H1 (cell line): ENCODE measurements around the gene KRTAP5-1. TPM values are rescaled to one million over a fixed set of nuclear protein-coding genes. Genes with fewer than 3 reads are reported as not detected.

Experiments
- CTCF ChIA-PET: fragments of 300-600 bp; sonication (Branson Sonifier 250); formaldehyde crosslinking; loops from one replicate; lab custom pipeline; 2021; ENCODE audit not compliant: partially characterized antibody; lab: Charles Lee
- POLR2A ChIA-PET: fragments of 300-600 bp; sonication (Branson Sonifier 250); formaldehyde crosslinking; loops from one replicate; lab custom pipeline; 2021; ENCODE audit warnings: inconsistent platforms; ENCODE audit not compliant: partially characterized antibody; lab: Charles Lee
- DNase-seq, 2 experiments: peaks; one replicate each; pipeline versions ENCODE4 v3.0.0 to v3.0.0-alpha.2; 2010 to 2022; ENCODE audit warnings: low spot score in 2 of 2, low read depth in 1 of 2, mixed read lengths in 1 of 2
- FAIRE-seq: peaks from 2 replicates; lab custom pipeline; 2011; peaks lifted over from hg19 to GRCh38; lab: Jason Lieb, UNC
- H2AFZ ChIP-seq: 2 replicates; pipeline ENCODE4 v1.8.1; 2012; ENCODE audit warnings: low read length, inconsistent platforms
- H2AK5ac ChIP-seq: 2 replicates; pipeline ENCODE4 v1.6.1; 2013; ENCODE audit warnings: low read depth, low read length
- H2BK120ac ChIP-seq: replicated peaks from 2 replicates; pipeline ENCODE3; 2013; ENCODE audit warnings: low read depth, low read length, inconsistent platforms
- H2BK12ac ChIP-seq: 2 replicates; pipeline ENCODE4 v1.6.1; 2013; ENCODE audit warnings: low read depth, low read length
- H2BK15ac ChIP-seq: 2 replicates; pipeline ENCODE4 v1.6.1; 2013; ENCODE audit warnings: low read length
- H2BK20ac ChIP-seq: 2 replicates; pipeline ENCODE4 v1.6.1; 2013; ENCODE audit warnings: low read length
- H2BK5ac ChIP-seq: 2 replicates; pipeline ENCODE4 v1.6.1; 2013; ENCODE audit warnings: low read depth, low read length
- H3K14ac ChIP-seq: 2 replicates; pipeline ENCODE4 v1.6.1; 2013; ENCODE audit warnings: inconsistent platforms; ENCODE audit not compliant: insufficient read length
- H3K18ac ChIP-seq: 2 replicates; pipeline ENCODE4 v1.6.1; 2013; ENCODE audit warnings: low read length; ENCODE audit errors: extremely low read depth
- H3K23ac ChIP-seq: 2 replicates; pipeline ENCODE4 v1.6.1; 2013; ENCODE audit warnings: inconsistent platforms; ENCODE audit not compliant: insufficient read length
- H3K23me2 ChIP-seq: 2 replicates; pipeline ENCODE4 v1.6.1; 2013; ENCODE audit warnings: low read depth, low read length
- H3K27ac ChIP-seq: 2 replicates; pipeline ENCODE4 v1.6.1; 2011; ENCODE audit warnings: low read depth, low read length, inconsistent platforms
- H3K27me3 ChIP-seq, 4 experiments: replicated peaks in 1 of 4; 1 replicate in 1 of 4; 2 replicates in 3 of 4; pipeline versions ENCODE4 v1.6.1 to v1.8.1; 2011 to 2013; ENCODE audit warnings: low read length in 3 of 4, mild to moderate bottlenecking in 3 of 4, inconsistent platforms in 2 of 4, mixed read lengths in 2 of 4, moderate library complexity in 1 of 4; ENCODE audit not compliant: control insufficient read depth in 3 of 4, insufficient read depth in 3 of 4; ENCODE audit errors: extremely low read depth in 1 of 4
- H3K36me3 ChIP-seq, 4 experiments: 2 replicates each; pipeline versions ENCODE4 v1.6.1 to v1.8.1; 2011 to 2013; ENCODE audit warnings: mild to moderate bottlenecking in 4 of 4, low read length in 3 of 4, moderate library complexity in 2 of 4, control low read depth in 1 of 4, inconsistent platforms in 1 of 4; ENCODE audit not compliant: insufficient read depth in 4 of 4, control insufficient read depth in 2 of 4
- H3K4ac ChIP-seq: replicated peaks from 2 replicates; pipeline ENCODE3; 2013; ENCODE audit warnings: low read length, low read depth, mixed read lengths, inconsistent platforms; ENCODE audit not compliant: insufficient read length
- H3K4me1 ChIP-seq, 4 experiments: replicated peaks in 1 of 4; 1 replicate in 1 of 4; 2 replicates in 3 of 4; pipeline versions ENCODE4 v1.6.1 to v1.8.1; 2011 to 2013; ENCODE audit warnings: low read length in 3 of 4, inconsistent platforms in 2 of 4, mixed read lengths in 1 of 4; ENCODE audit not compliant: insufficient read depth in 4 of 4, control insufficient read depth in 3 of 4
- H3K4me2 ChIP-seq, 2 experiments: 2 replicates each; pipeline versions ENCODE4 v1.6.1 to v1.8.1; 2011 to 2013; ENCODE audit warnings: low read depth in 2 of 2, low read length in 2 of 2, control low read depth in 1 of 2, inconsistent platforms in 1 of 2, mild to moderate bottlenecking in 1 of 2; ENCODE audit not compliant: insufficient read depth in 1 of 2
- H3K4me3 ChIP-seq, 4 experiments: fragments of 200-600, 300-600 bp in 1 of 4; sonication (generic), shearing (Covaris generic), sonication (Bioruptor Twin) in 1 of 4; 2 replicates each; pipeline versions ENCODE4 v1.5.1 to v1.8.1; 2011 to 2016; ENCODE audit warnings: low read length in 4 of 4, low read depth in 3 of 4, control low read depth in 2 of 4, inconsistent platforms in 2 of 4, mild to moderate bottlenecking in 2 of 4, mixed read lengths in 1 of 4, moderate library complexity in 1 of 4; ENCODE audit not compliant: insufficient read depth in 2 of 4; ENCODE audit errors: extremely low read depth in 1 of 4
- H3K56ac ChIP-seq: replicated peaks from 2 replicates; pipeline ENCODE3; 2013; ENCODE audit warnings: low read depth, mild to moderate bottlenecking, mixed read lengths, low read length, inconsistent platforms; ENCODE audit not compliant: insufficient read length
- H3K79me1 ChIP-seq: 2 replicates; pipeline ENCODE4 v1.6.1; 2013; ENCODE audit warnings: low read depth, low read length, control low read depth
- H3K79me2 ChIP-seq, 2 experiments: 2 replicates each; pipeline versions ENCODE4 v1.6.1 to v1.8.1; 2012 to 2013; ENCODE audit warnings: low read length in 2 of 2, mild to moderate bottlenecking in 2 of 2, inconsistent platforms in 1 of 2; ENCODE audit not compliant: insufficient read depth in 2 of 2, control insufficient read depth in 1 of 2
- H3K9ac ChIP-seq, 4 experiments: replicated peaks in 1 of 4; 1 replicate in 1 of 4; 2 replicates in 3 of 4; pipeline versions ENCODE4 v1.6.1 to v1.8.1; 2011 to 2013; ENCODE audit warnings: low read depth in 3 of 4, low read length in 3 of 4, control low read depth in 2 of 4, mild to moderate bottlenecking in 2 of 4, moderate library complexity in 2 of 4, inconsistent platforms in 1 of 4; ENCODE audit errors: extremely low read depth in 1 of 4
- H3K9me3 ChIP-seq, 2 experiments: 2 replicates each; pipeline versions ENCODE4 v1.6.1 to v1.8.1; 2012 to 2013; ENCODE audit warnings: mild to moderate bottlenecking in 2 of 2, moderate library complexity in 2 of 2, control low read depth in 1 of 2, inconsistent platforms in 1 of 2, low read depth in 1 of 2, low read length in 1 of 2, mixed read lengths in 1 of 2; ENCODE audit not compliant: insufficient read depth in 2 of 2
- H4K20me1 ChIP-seq, 2 experiments: replicated peaks in 1 of 2; 2 replicates each; pipeline versions ENCODE3 to v1.8.1; 2011 to 2013; ENCODE audit warnings: inconsistent platforms in 2 of 2, low read length in 2 of 2, mild to moderate bottlenecking in 1 of 2; ENCODE audit not compliant: insufficient read depth in 2 of 2, control insufficient read depth in 1 of 2
- H4K5ac ChIP-seq: 2 replicates; pipeline ENCODE4 v1.6.1; 2013; ENCODE audit warnings: low read length, low read depth, mixed read lengths, inconsistent platforms; ENCODE audit not compliant: insufficient read length
- H4K8ac ChIP-seq: 2 replicates; pipeline ENCODE4 v1.8.0; 2013; ENCODE audit warnings: mild to moderate bottlenecking, moderate library complexity, low read length, inconsistent platforms; ENCODE audit not compliant: insufficient read depth; ENCODE audit errors: extremely low read depth
- H4K91ac ChIP-seq: replicated peaks from 2 replicates; pipeline ENCODE3; 2013; ENCODE audit warnings: low read length, mixed read lengths, inconsistent platforms; ENCODE audit not compliant: insufficient read length
- ATF2 ChIP-seq: IDR thresholded peaks from 2 replicates; pipeline ENCODE4 v1.6.1; 2012; ENCODE audit warnings: low read length, inconsistent platforms
- BCL11A ChIP-seq, 2 experiments: IDR thresholded peaks; one replicate each; pipeline ENCODE4 v1.6.1; 2011; ENCODE audit warnings: low read depth in 2 of 2, low read length in 2 of 2, mild to moderate bottlenecking in 2 of 2
- CBX5 ChIP-seq: fragments of 300-800, 300-1000 bp; sonication (generic); IDR thresholded peaks from 2 replicates; pipeline ENCODE4 v1.7.1; 2016; ENCODE audit warnings: antibody characterized with exemption, low read length, low read depth
- EP300 ChIP-seq, 2 experiments: IDR thresholded peaks; 1 replicate in 1 of 2; 2 replicates in 1 of 2; pipeline ENCODE4 v1.6.1; 2011 to 2012; ENCODE audit warnings: low read depth in 2 of 2, low read length in 2 of 2, mild to moderate bottlenecking in 2 of 2, borderline replicate concordance in 1 of 2, inconsistent platforms in 1 of 2, moderate library complexity in 1 of 2
- GABPA ChIP-seq: IDR thresholded peaks from 2 replicates; pipeline ENCODE4 v1.6.1; 2011; ENCODE audit warnings: mild to moderate bottlenecking, low read length, moderate library complexity, borderline replicate concordance; ENCODE audit not compliant: insufficient read depth
- HDAC6 ChIP-seq: IDR thresholded peaks from one replicate; pipeline ENCODE4 v1.7.1; 2012; ENCODE audit warnings: low read depth, mild to moderate bottlenecking, inconsistent platforms, low read length, moderate library complexity
- MAFK ChIP-seq: IDR thresholded peaks from 2 replicates; pipeline ENCODE4 v1.6.1; 2012; ENCODE audit warnings: low read depth, mild to moderate bottlenecking, improper control_type of control experiment, low read length
- SP1 ChIP-seq: IDR thresholded peaks from 2 replicates; pipeline ENCODE4 v1.6.1; 2011; ENCODE audit warnings: low read depth, low read length
- WGBS, 2 experiments: shearing (Covaris generic) in 1 of 2; methylation state at CpG; one replicate each; pipeline versions ENCODE4 v1.1.6 to v1.1.7; 2013 to 2015; ENCODE audit warnings: low lambda C conversion rate in 2 of 2, mixed read lengths in 2 of 2, inconsistent platforms in 1 of 2, low coverage in 1 of 2, missing lambda C conversion rate in 1 of 2; ENCODE audit not compliant: insufficient replicate concordance in 2 of 2, insufficient coverage in 1 of 2, insufficient read length in 1 of 2; ENCODE audit errors: extremely low coverage in 1 of 2, missing lambda C conversion rate in 1 of 2; 5-methylcytosine and 5-hydroxymethylcytosine counted together
- polyA plus RNA-seq, 7 experiments: library from polyadenylated mRNA; depleted of rRNA in 3 of 7; stranded (reverse) in 5 of 7; unstranded in 2 of 7; fragments of >200 nt in 5 of 7; fragments of 200-250 nt in 2 of 7; gene quantifications; 1 replicate in 5 of 7; 2 replicates in 1 of 7; 4 replicates in 1 of 7; pipeline versions ENCODE4 v1.2.1 to v1.2.3, GENCODE V29; 2011 to 2013; ENCODE audit warnings: missing spikeins in 2 of 7, mixed read lengths in 2 of 7
- total RNA-seq: library from RNA; stranded (reverse); fragmentation: NEBNext Ultra II Directional; extraction: Animal tissue kit (Norgen Biotek cat#: 25700); gene quantifications from 2 replicates; pipeline ENCODE4 v1.2.1, GENCODE V29; 2021

The KRTAP5-1 gene
- total and polyA plus RNA-seq, 2 of the 8 experiments (the other 6 are each of a cell fraction or from before 2014, with no cell fraction given) = not detected

- no peak overlapping the region for H2BK5ac ChIP-seq
- H2BK15ac ChIP-seq = no peak overlapping the region
- H4K20me1 ChIP-seq = peaks cover 0 to 23% of the 10 kb centered on the region in 2 experiments
- H4K5ac ChIP-seq = no peak overlapping the region
- no peak overlapping the region for H4K91ac ChIP-seq
- H2BK12ac ChIP-seq = peak overlapping the region; percentile 39; the same call in 1 of the 2 replicates
- H3K9ac ChIP-seq = no peak overlapping the region
- no peak overlapping the region for H3K27ac ChIP-seq
- H2BK120ac ChIP-seq = no peak overlapping the region
- DNase-seq (no peak), FAIRE-seq (no peak)
- no peak overlapping the region for H3K23ac ChIP-seq
- H2AFZ ChIP-seq = no peak overlapping the region
- H3K14ac ChIP-seq = no peak overlapping the region
- H3K4me2 ChIP-seq = no peak overlapping the region
- CTCF ChIA-PET = interaction anchor here (0.6 to 2.6 kb wide), 3 partner anchors 13 to 513 kb away, joined by 3 to 11 read pairs (median 4); no protein-coding TSS in a partner anchor
- 0 out of 2 replicates have a peak overlapping the region, but pooled peaks have one; percentile 42 for H4K8ac ChIP-seq
- no peaks in the 10 kb centered on the region for H3K79me1 ChIP-seq
- no peaks in the 10 kb centered on the region for H3K23me2 ChIP-seq
- H3K18ac ChIP-seq = no peak overlapping the region
- H3K4ac ChIP-seq = no peak overlapping the region
- H3K36me3 ChIP-seq = no peaks in the 10 kb centered on the region; a peak in 1 of 8 replicates
- no peaks in the 10 kb centered on the region for H3K79me2 ChIP-seq
- H3K4me1 ChIP-seq = peaks cover 8 to 47% (median 33%) of the 10 kb centered on the region in 4 experiments
- H3K4me3 ChIP-seq = no peak overlapping the region
- WGBS, 2 experiments = 84% methylated on average over 5 of the region's 5 CpGs; no CpG with 5 or more reads in 1 of the 2 experiments
- POLR2A ChIA-PET = interaction anchor here (1.6 to 7.0 kb wide), 2 partner anchors 9 to 14 kb away, joined by 3 to 60 read pairs; no protein-coding TSS in a partner anchor
- no peak overlapping the region for H2AK5ac ChIP-seq
- H2BK20ac ChIP-seq = no peak overlapping the region
- no peak overlapping the region for H3K56ac ChIP-seq
- TF ChIP-seq GABPA (no peak), BCL11A (IDR thresholded peaks at IDR 0.05; ENCODE audit: low read depth in 2 of 2, low read length in 2 of 2) (no peak), ATF2 (no peak), CBX5 (no peak), MAFK (no peak), SP1 (no peak), HDAC6 (no peak), EP300 (IDR thresholded peaks at IDR 0.05; ENCODE audit: borderline replicate concordance in 1 of 2, low read depth in 2 of 2, low read length in 2 of 2) (no peak)
- H3K27me3 ChIP-seq = peaks cover 9 to 27% (median 20%) of the 10 kb centered on the region in 4 experiments
- H3K9me3 ChIP-seq = no peaks in the 10 kb centered on the region
These were observed 23.1 kb downstream of the KRTAP5-1 start for GRCh38 chr11:1561955-1562354.
